ENCODE results near the gene RECQL5.

The RECQL5 gene

GRCh38 chr17:75688209-75688825 lies 21.4 kb upstream of the RECQL5 start:
- no peak for DNase-seq (ENCODE audit: low read depth in 2 of 2)

- no peak for DNase-seq (ENCODE audit: low read depth in 2 of 2)
Measured at GRCh38 chr17:75685499-75685898, 18.5 kb upstream of the RECQL5 start.

DNA sequence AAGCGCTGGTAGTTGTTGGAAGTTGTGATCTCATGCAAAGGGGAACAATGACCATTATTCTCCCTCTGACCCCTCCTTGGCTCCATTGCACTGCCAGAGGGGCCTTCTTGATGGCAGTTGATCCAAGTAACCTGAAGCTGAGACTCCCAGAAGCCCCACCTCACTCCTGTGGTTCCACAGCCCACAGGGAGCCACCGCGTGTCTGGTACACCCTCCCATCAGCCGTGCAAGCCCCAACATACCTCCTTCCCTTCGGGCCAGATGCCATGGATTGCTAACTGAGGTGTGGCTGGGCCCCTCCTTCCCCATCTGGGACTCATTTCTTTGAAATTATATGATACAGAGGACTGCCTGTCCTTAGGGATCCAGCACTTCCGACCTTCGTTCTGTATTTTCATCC lies 18.0 kb upstream of the RECQL5 start:
- no peak for DNase-seq (ENCODE audit: low read depth in 2 of 2)

- DNase-seq (ENCODE audit: low read depth in 2 of 2) = no peak
Measured at GRCh38 chr17:75684249-75684648, 17.3 kb upstream of the RECQL5 start.

DNA sequence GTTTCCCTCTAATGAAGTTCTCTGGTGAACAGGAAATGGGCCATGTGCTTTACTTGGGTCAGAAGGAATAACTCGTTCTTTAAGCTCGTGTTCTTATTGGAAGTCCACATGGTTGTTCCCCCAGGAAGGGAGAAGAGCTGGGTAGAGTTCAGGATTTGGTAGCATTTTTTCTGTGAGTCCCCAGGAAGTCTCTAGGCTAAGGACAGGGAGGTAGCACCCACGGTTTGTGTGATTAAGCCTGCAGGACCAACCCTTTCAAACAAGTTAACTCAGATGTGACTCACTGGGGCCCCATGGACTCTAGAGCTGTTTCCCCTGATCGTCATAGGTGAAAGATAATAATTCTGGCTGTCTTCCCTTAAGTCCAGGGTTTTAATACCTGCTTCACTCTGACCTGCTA lies 16.6 kb upstream of the RECQL5 start:
- no peak for DNase-seq (ENCODE audit: low read depth in 2 of 2)

DNA sequence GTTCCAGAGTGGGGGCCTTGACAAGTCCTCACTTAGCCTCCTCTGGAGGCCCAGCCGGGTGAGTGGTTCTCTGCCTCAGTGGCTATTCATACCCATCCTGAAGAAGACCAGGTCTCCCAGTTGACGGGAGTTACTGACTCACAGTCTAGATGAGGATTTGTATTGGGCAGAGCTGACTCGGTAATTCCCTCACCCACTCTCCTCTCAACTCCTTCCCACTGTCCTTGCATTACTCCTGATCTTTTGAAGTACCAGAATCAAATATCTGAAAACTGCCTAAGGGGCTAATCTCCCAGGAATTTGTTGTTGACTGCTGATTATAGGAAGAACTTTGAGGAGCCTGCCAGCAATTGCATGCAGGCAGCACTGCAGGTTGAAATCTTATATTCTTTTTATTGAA lies 14.3 kb upstream of the RECQL5 start:
- no peak for DNase-seq (ENCODE audit: low read depth in 2 of 2)

DNA sequence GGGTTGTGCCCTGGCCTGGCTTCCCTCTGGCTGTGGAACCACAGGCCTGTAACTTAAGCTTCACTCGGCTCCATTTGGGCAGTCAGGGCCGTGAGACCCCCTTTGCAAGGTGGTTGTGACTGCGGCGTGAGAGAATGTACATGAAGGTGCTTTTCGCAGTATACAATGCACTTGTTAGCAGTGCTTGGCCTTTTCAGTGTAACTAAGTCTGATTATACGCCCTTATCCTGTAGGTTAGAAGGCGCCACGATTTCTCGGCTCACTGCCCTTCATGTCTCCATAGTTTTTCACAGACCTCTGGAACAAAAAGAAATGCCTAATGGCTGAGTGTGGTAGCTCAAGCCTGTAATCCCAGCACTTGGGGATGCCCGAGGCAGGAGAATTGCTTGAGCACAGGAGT lies 13.5 kb upstream of the RECQL5 start:
- DNase-seq (ENCODE audit: low read depth in 2 of 2) = no peak

DNA sequence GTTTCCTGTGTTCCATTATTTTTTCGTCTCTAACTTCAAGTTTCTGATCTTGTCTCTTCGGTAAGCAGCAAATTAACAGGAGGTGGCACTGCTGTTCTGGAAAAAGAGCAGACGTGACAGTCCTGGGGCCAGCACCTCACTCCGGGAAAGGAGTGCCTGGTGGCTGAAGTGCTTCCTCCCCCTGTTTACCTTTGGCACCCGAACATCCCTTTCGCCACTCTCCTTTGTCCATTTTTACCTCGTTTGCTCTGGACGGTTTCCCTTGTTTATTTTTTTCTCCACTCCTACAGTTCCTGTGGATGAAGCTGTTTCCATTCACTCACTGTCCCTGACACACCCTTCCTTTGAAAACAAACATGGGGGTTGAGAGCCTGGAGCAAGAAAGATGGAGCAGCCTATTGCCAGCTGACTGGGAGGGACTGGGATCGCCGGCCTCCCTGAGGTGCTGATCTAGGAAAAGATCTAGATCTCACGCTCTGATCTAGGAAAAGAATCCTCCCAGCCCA lies 12.8 kb upstream of the RECQL5 start:
- DNase-seq (ENCODE audit: low read depth in 2 of 2) = no peak

GRCh38 chr17:75676461-75676860 lies 9.5 kb upstream of the RECQL5 start:
- DNase-seq (ENCODE audit: low read depth in 2 of 2) = no peak

GRCh38 chr17:75673487-75673886 lies 6.5 kb upstream of the RECQL5 start:
- DNase-seq (ENCODE audit: low read depth in 2 of 2) = no peak

DNA sequence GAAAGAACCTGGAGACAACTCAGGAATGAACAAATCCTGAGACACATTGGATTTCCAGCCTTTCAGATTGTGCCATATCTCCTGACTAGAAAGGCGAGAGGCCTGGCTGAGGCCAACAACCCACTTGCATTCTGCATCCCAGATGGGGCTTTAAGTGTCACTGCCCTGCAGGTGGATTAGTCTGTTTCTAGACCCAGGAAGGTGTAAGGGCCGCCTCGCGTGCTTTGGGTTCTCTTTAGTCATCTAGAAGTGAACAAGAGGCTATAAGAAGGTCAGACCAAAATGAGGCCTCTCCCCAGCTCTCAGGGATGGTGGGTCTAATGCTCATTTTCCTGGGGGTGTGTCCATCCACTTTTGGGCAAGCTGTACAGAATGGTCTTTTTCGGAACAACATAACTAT lies 5.1 kb upstream of the RECQL5 start:
- DNase-seq (ENCODE audit: low read depth in 2 of 2) = no peak

DNA sequence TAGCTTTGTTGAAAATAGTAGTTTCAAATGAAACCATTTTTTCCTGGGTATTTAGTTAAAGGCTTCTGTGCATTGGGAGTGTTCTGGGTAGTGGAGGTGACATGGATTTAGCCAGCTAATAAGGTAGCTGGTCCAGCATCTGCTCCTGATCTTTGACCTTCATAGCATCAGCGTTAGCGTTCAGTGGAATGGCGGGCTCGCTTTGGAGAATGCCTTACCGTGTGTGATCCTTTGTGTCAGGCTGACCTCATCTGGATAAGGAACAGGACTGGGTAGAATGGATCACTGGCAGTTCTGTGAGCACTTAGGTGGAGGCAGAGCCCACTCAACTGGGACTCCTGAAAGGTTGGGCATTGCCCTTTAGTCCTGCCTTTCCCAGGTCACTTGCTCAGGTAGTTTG lies 3.9 kb upstream of the RECQL5 start:
- no peak for DNase-seq (ENCODE audit: low read depth in 2 of 2)

DNA sequence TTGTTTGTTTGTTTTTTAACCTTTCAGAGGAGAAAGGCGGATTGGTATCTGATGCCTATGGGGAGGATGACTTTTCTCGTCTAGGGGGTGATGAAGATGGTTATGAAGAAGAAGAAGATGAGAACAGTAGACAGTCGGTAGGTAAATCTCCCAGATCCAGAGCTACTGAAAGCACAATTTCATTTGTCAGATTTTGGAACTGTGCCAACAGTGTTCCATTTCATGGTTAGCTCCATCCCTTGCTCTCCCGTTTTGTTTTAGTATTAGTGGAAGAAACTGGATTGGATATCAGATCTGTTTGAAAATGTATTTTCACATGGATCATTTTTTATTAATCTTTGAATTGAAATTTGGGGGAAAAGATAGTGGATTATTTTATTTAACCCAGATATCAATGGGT lies 1.5 kb upstream of the RECQL5 start:
- DNase-seq (ENCODE audit: low read depth in 2 of 2) = no peak

DNA sequence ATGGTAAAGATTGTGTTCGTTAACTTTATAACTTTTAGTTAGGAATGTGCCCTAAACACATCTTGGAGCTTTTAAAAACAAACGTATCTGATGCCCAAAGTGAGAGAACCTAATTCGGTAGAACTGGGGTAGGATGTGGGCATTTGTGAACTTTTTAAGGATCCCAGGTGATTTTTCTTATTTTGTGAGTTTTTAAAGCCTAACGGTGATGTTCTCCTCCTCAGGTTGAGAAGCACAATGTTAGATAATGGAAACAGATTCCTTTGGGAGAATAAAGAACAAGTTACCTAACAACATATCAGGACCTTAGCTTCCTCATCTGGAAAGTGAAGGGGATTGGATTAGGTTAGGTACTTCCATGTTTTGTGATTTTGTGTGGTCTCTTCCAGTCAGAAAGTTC lies 871 bp upstream of the RECQL5 start:
- no peak for DNase-seq (ENCODE audit: low read depth in 2 of 2)

DNA sequence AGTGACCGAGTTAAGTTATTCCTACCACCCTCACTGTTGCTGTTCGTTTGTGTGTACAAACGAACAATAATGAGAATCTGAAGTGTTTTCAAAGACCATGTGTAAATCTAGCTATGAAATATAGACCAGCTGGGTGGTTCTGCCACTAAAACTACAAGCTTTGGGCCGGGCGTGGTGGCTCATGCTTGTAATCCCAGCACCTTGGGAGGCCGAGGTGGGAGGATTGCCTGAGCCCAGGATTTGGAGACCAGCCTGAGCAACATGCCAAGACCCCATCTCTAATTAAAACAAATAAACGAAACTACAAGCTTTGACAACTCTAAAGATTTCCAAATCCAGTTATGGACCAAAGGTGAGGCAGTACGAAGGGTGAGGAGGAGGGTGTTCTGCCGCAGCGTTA lies 973 bp downstream of the RECQL5 start:
- no peak for DNase-seq (ENCODE audit: low read depth in 2 of 2)

GRCh38 chr17:75664099-75664549 lies 2.8 kb downstream of the RECQL5 start:
- DNase-seq (ENCODE audit: low read depth in 2 of 2) = no peak

- no peak for DNase-seq (ENCODE audit: low read depth in 2 of 2)
Measured at GRCh38 chr17:75662511-75662910, 4.4 kb downstream of the RECQL5 start.

DNA sequence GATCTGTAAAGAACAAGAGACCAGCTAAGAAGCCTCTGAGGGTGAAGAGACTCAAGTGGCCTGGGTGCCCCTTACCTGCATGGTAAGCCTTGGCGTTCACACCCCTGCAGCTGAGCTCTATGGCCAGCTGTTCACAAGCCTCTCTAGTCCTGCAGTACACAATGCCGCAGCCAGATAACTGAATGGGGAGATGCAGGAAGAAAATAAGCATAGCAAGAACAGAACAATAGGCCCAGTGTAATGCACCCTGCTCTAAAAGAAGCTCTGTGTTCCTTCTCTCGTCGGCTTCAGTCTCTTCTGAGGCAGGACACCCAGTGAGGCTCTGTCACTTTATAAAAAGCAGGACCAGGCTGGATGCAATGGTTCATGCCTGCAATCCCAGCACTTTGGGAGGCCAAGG lies 5.4 kb downstream of the RECQL5 start:
- no peak for DNase-seq (ENCODE audit: low read depth in 2 of 2)

- DNase-seq (ENCODE audit: low read depth in 2 of 2) = no peak
Measured at GRCh38 chr17:75658237-75658636, 8.7 kb downstream of the RECQL5 start.

GRCh38 chr17:75654176-75654575 lies 12.8 kb downstream of the RECQL5 start:
- DNase-seq (ENCODE audit: low read depth in 2 of 2) = no peak

GRCh38 chr17:75652934-75653549 lies 13.9 kb downstream of the RECQL5 start:
- DNase-seq (ENCODE audit: low read depth in 2 of 2) = no peak

DNA sequence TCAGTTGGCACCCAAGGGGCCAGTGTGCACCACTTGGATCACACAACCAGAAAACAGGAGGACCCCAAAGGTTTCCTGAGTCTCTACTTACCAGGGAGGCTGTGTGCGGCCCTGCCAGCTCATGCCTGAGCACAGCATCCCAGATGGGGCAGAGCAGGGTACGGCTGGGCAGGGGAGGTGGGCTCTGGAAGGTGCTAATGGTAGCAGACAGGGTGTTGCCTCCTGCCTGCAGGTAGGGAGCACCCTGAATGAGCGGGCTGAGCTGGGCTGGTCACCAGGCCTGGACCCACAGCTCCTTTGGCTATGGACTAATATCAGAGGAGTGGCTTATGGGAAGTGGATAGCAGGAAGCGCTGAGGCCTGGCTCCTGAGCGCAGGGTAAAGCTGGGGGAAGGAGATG lies 14.6 kb downstream of the RECQL5 start:
- DNase-seq (ENCODE audit: low read depth in 2 of 2) = no peak

- no peak for DNase-seq (ENCODE audit: low read depth in 2 of 2)
Measured at GRCh38 chr17:75650874-75651273, 16.1 kb downstream of the RECQL5 start.

GRCh38 chr17:75649687-75650086 lies 17.3 kb downstream of the RECQL5 start:
- no peak for DNase-seq (ENCODE audit: low read depth in 2 of 2)
